Measurements from ENCODE around the gene TMPRSS2. TPM values are rescaled to one million over a fixed set of nuclear protein-coding genes. Genes with fewer than 3 reads are reported as not detected.

TMPRSS2 gene
- total RNA-seq, 1 experiment from 2014 or later: 1.1 TPM

GRCh38 chr21:41437729-41438128 lies 70.2 kb downstream of the TMPRSS2 start:
- H3K79me2 ChIP-seq (ENCODE audit: insufficient read depth, low read length): no peaks in the 10 kb centered on the region
- no peaks in the 10 kb centered on the region for H3K27me3 ChIP-seq (ENCODE audit: insufficient read depth, low read length)
- no peak overlapping the region for H3K9ac ChIP-seq (ENCODE audit: low read length)
- H3K4me3 ChIP-seq (replicated peaks in 1 of 2; ENCODE audit: low read depth in 1 of 2, low read length in 2 of 2): no peak overlapping the region
- H3K36me3 ChIP-seq (ENCODE audit: control insufficient read depth in 1 of 2, insufficient read depth in 2 of 2, low read length in 2 of 2): no peaks in the 10 kb centered on the region
- TF ChIP-seq ZNF274 (IDR thresholded peaks at IDR 0.05; ENCODE audit: low read depth, low read length): no peak
- no peak for TF ChIP-seq YY1 (IDR thresholded peaks at IDR 0.05; ENCODE audit: extremely low read depth, insufficient replicate concordance, low read depth, low read length)
- TF ChIP-seq RAD21 (IDR thresholded peaks at IDR 0.05; ENCODE audit: low read depth): no peak
- TF ChIP-seq SP1 (IDR thresholded peaks at IDR 0.05; ENCODE audit: low read depth): no peak
- TF ChIP-seq POLR2A (IDR thresholded peaks at IDR 0.05; ENCODE audit: borderline replicate concordance, extremely low read depth, insufficient read depth, insufficient read length): no peak
- TF ChIP-seq ZBTB33 (IDR thresholded peaks at IDR 0.05; ENCODE audit: extremely low read depth, insufficient replicate concordance, low read length): no peak
- TF ChIP-seq CBX3 (IDR thresholded peaks at IDR 0.05; ENCODE audit: low read depth): no peak
- no peak for TF ChIP-seq CTCF (IDR thresholded peaks at IDR 0.05 in 2 of 3, conservative IDR thresholded peaks at IDR 0.05 in 1 of 3; ENCODE audit: borderline replicate concordance in 1 of 3, insufficient read depth in 1 of 3, low read depth in 2 of 3, low read length in 2 of 3)
- no peak for TF ChIP-seq JUND (IDR thresholded peaks at IDR 0.05)
- TF ChIP-seq EGR1 (IDR thresholded peaks at IDR 0.05; ENCODE audit: low read depth): no peak
- no peak for TF ChIP-seq FOSL1 (IDR thresholded peaks at IDR 0.05; ENCODE audit: low read depth)
- TF ChIP-seq EZH2phosphoT487 (IDR thresholded peaks at IDR 0.05; ENCODE audit: borderline replicate concordance): no peak
- no peak for TF ChIP-seq MAX (IDR thresholded peaks at IDR 0.05)
- TF ChIP-seq POLR2AphosphoS5 (IDR thresholded peaks at IDR 0.05; ENCODE audit: low read depth, low read length): no peak
- H3K27ac ChIP-seq (ENCODE audit: low read depth, low read length): no peak overlapping the region
- DNase-seq (ENCODE audit: low read depth, low spot score): no peak
- no peaks in the 10 kb centered on the region for H3K9me2 ChIP-seq (ENCODE audit: insufficient read depth)
- ATAC-seq: no peak
- no peaks in the 10 kb centered on the region for H3K4me1 ChIP-seq (ENCODE audit: control insufficient read depth in 1 of 2, insufficient read depth in 2 of 2, low read length in 2 of 2)
- CTCF ChIA-PET: no interaction called here
- H2AFZ ChIP-seq (ENCODE audit: low read depth, low read length, poor library complexity, severe bottlenecking): no peak overlapping the region
- no peaks in the 10 kb centered on the region for H4K20me1 ChIP-seq (ENCODE audit: insufficient read depth)
- POLR2A ChIA-PET: interaction anchor here (0.6 kb wide), 1 partner anchor 322 kb away, joined by 3 read pairs; no protein-coding TSS in a partner anchor
- peaks cover 0 to 9% of the 10 kb centered on the region in 2 experiments; a peak in 2 of 4 replicates for H3K9me3 ChIP-seq (ENCODE audit: control insufficient read depth in 1 of 2, insufficient read depth in 1 of 2, low read depth in 1 of 2, low read length in 2 of 2)
- RAD21 ChIA-PET (ENCODE audit: low non-redundant PET in 1 of 2, low total read pairs in 2 of 2, uncharacterized antibody in 2 of 2, unreplicated experiment in 2 of 2): no interaction called here
- H3K4me2 ChIP-seq (ENCODE audit: low read length): no peak overlapping the region
- intact Hi-C loops (cut with micrococcal nuclease): no loop called here
- BruUV-seq (replicated peaks): no TSS peak

Data from HCT116 (cell line).